Natural killer cell (primary cell): ENCODE results near the gene SLC6A13. TPM values are rescaled to one million over a fixed set of nuclear protein-coding genes. Genes with fewer than 3 reads are reported as not detected.

Experiments
- ATAC-seq, 3 donors: fragments of 150-1000 bp in 2 of 3; fragments of 200-7000 bp in 1 of 3; cut with Tn5 transposase; 1 replicate in 1 of 3; 2 replicates in 2 of 3; pipeline ENCODE4 v1.10.0; 2021; ENCODE audit warnings: mild to moderate bottlenecking in 2 of 3, moderate library complexity in 2 of 3
- DNase-seq, 2 donors: peaks; one replicate each; pipeline versions ENCODE4 v3.0.0 to v3.0.0-alpha.2; 2013 to 2021; ENCODE audit warnings: mixed read lengths in 1 of 2
- H3K27ac ChIP-seq: one replicate; pipeline ENCODE4 v1.5.1; 2013; ENCODE audit warnings: mild to moderate bottlenecking, low read length
- H3K27me3 ChIP-seq: one replicate; pipeline ENCODE4 v1.6.1; 2013; ENCODE audit warnings: low read length; ENCODE audit not compliant: control insufficient read depth, insufficient read depth
- H3K36me3 ChIP-seq: one replicate; pipeline ENCODE4 v1.6.1; 2013; ENCODE audit warnings: low read length; ENCODE audit not compliant: control insufficient read depth, insufficient read depth
- H3K4me1 ChIP-seq: one replicate; pipeline ENCODE4 v1.6.1; 2013; ENCODE audit warnings: low read length; ENCODE audit not compliant: control insufficient read depth, insufficient read depth
- H3K4me3 ChIP-seq: one replicate; pipeline ENCODE4 v1.5.1; 2013; ENCODE audit warnings: low read length
- H3K9me3 ChIP-seq: one replicate; pipeline ENCODE4 v1.6.1; 2013; ENCODE audit warnings: low read length; ENCODE audit not compliant: control insufficient read depth, insufficient read depth
- H3K27ac Mint-ChIP-seq, 2 donors: one replicate each; pipeline ENCODE4 v1.8.0; 2022; ENCODE audit warnings: mild to moderate bottlenecking in 2 of 2, mixed read lengths in 2 of 2, moderate library complexity in 1 of 2
- H3K27me3 Mint-ChIP-seq, 2 donors: one replicate each; pipeline ENCODE4 v1.8.0; 2022; ENCODE audit warnings: low read depth in 2 of 2, mixed read lengths in 2 of 2
- H3K36me3 Mint-ChIP-seq: one replicate; pipeline ENCODE4 v1.8.0; 2022; ENCODE audit warnings: mixed read lengths
- H3K4me1 Mint-ChIP-seq, 2 donors: one replicate each; pipeline ENCODE4 v1.8.0; 2022; ENCODE audit warnings: mixed read lengths in 2 of 2
- H3K4me3 Mint-ChIP-seq: one replicate; pipeline ENCODE4 v1.8.0; 2022; ENCODE audit warnings: mild to moderate bottlenecking, moderate library complexity, mixed read lengths
- H3K9me3 Mint-ChIP-seq, 2 donors: one replicate each; pipeline ENCODE4 v1.8.0; 2022; ENCODE audit warnings: mixed read lengths in 2 of 2
- CTCF ChIP-seq: fragments of 200-600 bp; IDR thresholded peaks from one replicate; pipeline ENCODE4 v1.8.0; 2022; ENCODE audit warnings: antibody characterized with exemption
- WGBS: methylation state at CpG from one replicate; pipeline ENCODE4 v1.1.7; 2013; ENCODE audit warnings: missing lambda C conversion rate; ENCODE audit not compliant: insufficient coverage; 5-methylcytosine and 5-hydroxymethylcytosine counted together
- intact Hi-C: fragments of 100-400 bp; cut with micrococcal nuclease; formaldehyde crosslinking; loops from one replicate; pipeline ENCODE4 v1.14.2; 2022
- total RNA-seq, 4 donors: library from RNA; stranded (reverse); fragments of 120-200 nt in 1 of 4; gene quantifications; one replicate each; pipeline versions ENCODE4 v1.2.3 to v1.2.4, GENCODE V29; 2013 to 2022

The SLC6A13 gene
- total RNA-seq, 3 donors from 2014 or later (not counting 1 experiment from before 2014, with no cell fraction given) = 0.79 to 2.2 TPM; not detected in 1

- no peak overlapping the region for H3K4me3 ChIP-seq
- 86% methylated on average over 10 of the region's 10 CpGs for WGBS
- Mint-ChIP-seq H3K9me3 (no peaks in the 10 kb centered on the region), H3K36me3 (no peaks in the 10 kb centered on the region), H3K27me3 (peaks cover 0 to 3% of the 10 kb centered on the region in 2 donors), H3K4me1 (peaks cover 5 to 34% of the 10 kb centered on the region in 2 donors), H3K4me3 (no peak overlapping the region), H3K27ac (no peak overlapping the region)
- no peak for TF ChIP-seq CTCF
- peaks cover 12% of the 10 kb centered on the region for H3K4me1 ChIP-seq
- no peaks in the 10 kb centered on the region for H3K27me3 ChIP-seq
- H3K36me3 ChIP-seq = no peaks in the 10 kb centered on the region
- DNase-seq (no peak), ATAC-seq (no peak)
- no peak overlapping the region for H3K27ac ChIP-seq
- intact Hi-C loops = no loop called here
- H3K9me3 ChIP-seq = no peaks in the 10 kb centered on the region
These were observed 87.4 kb downstream of the SLC6A13 start for GRCh38 chr12:175250-175649.

GRCh38 chr12:174596-174995 lies 88.0 kb downstream of the SLC6A13 start:
- Histone ChIP-seq H3K36me3 (no peaks in the 10 kb centered on the region), H3K27me3 (no peaks in the 10 kb centered on the region), H3K9me3 (no peaks in the 10 kb centered on the region), H3K27ac (no peak overlapping the region), H3K4me1 (peaks cover 6% of the 10 kb centered on the region), H3K4me3 (no peak overlapping the region)
- no peak for TF ChIP-seq CTCF
- Mint-ChIP-seq H3K27ac (no peak overlapping the region), H3K36me3 (no peaks in the 10 kb centered on the region), H3K9me3 (no peaks in the 10 kb centered on the region), H3K4me1 (peaks cover 1 to 29% of the 10 kb centered on the region in 2 donors), H3K27me3 (peaks cover 2 to 3% of the 10 kb centered on the region in 2 donors), H3K4me3 (no peak overlapping the region)
- intact Hi-C loops = no loop called here
- 84% methylated on average over 23 of the region's 23 CpGs for WGBS
- no peak for DNase-seq
- ATAC-seq = no peak

- H3K4me1 ChIP-seq = peaks cover 7% of the 10 kb centered on the region
- no peaks in the 10 kb centered on the region for H3K9me3 Mint-ChIP-seq
- H3K27me3 ChIP-seq = no peaks in the 10 kb centered on the region
- no peak overlapping the region for H3K27ac Mint-ChIP-seq
- H3K4me3 Mint-ChIP-seq = no peak overlapping the region
- ATAC-seq (no peak), DNase-seq (no peak)
- H3K27me3 Mint-ChIP-seq = peaks cover 3 to 7% of the 10 kb centered on the region in 2 donors
- H3K4me3 ChIP-seq = no peak overlapping the region
- H3K36me3 ChIP-seq = no peaks in the 10 kb centered on the region
- TF ChIP-seq CTCF = no peak
- no peaks in the 10 kb centered on the region for H3K36me3 Mint-ChIP-seq
- H3K9me3 ChIP-seq = no peaks in the 10 kb centered on the region
- H3K4me1 Mint-ChIP-seq = peaks cover 6 to 33% of the 10 kb centered on the region in 2 donors
- intact Hi-C loops = no loop called here
- no peak overlapping the region for H3K27ac ChIP-seq
- WGBS = 87% methylated on average over 5 of the region's 6 CpGs
These were observed 88.5 kb downstream of the SLC6A13 start for GRCh38 chr12:174124-174523.

- DNase-seq = no peak
- no peak for TF ChIP-seq CTCF
- no peak overlapping the region for H3K4me3 ChIP-seq
These were observed 89.9 kb downstream of the SLC6A13 start for GRCh38 chr12:172732-173161.

More at GRCh38 chr12:172732-173161, 89.9 kb downstream of the SLC6A13 start:
- Histone ChIP-seq H3K27ac (no peak overlapping the region), H3K4me1 (peaks cover 13% of the 10 kb centered on the region), H3K27me3 (no peaks in the 10 kb centered on the region), H3K36me3 (no peaks in the 10 kb centered on the region), H3K9me3 (no peaks in the 10 kb centered on the region)
- Mint-ChIP-seq H3K36me3 (no peaks in the 10 kb centered on the region), H3K9me3 (no peaks in the 10 kb centered on the region), H3K27ac (no peak overlapping the region), H3K4me3 (no peak overlapping the region), H3K27me3 (peaks cover 3 to 11% of the 10 kb centered on the region in 2 donors), H3K4me1 (peaks cover 11 to 27% of the 10 kb centered on the region in 2 donors)
- intact Hi-C loops = no loop called here
- no peak for ATAC-seq
- 68% methylated on average over 15 of the region's 15 CpGs for WGBS
